Glomerular endothelial cell (primary cell): ENCODE results near the gene CREB1. TPM values are rescaled to one million over a fixed set of nuclear protein-coding genes. Genes with fewer than 3 reads are reported as not detected.

Source experiments
- total RNA-seq: library from RNA; depleted of rRNA; stranded (reverse); fragments of >200 nt; gene quantifications from 2 replicates; pipeline ENCODE4 v1.2.3, GENCODE V29; 2015

The CREB1 gene
- total RNA-seq, 1 donor from 2014 or later = 47.6 TPM

Other genes with a start within 250 kb of the CREB1 start
- gene METTL21A, start 95.4 kb downstream of the CREB1 start, total RNA-seq = 17.7 and 22.5 TPM in 2 replicates
- gene CCNYL1, start 181.7 kb downstream of the CREB1 start, total RNA-seq = 26.2 and 54.1 TPM in 2 replicates
- 2.2 and 3.8 TPM in 2 replicates for gene FZD5, start 239.9 kb downstream of the CREB1 start, total RNA-seq